Dermis blood vessel endothelial cell (primary cell): ENCODE results near the gene IGSF3. TPM values are rescaled to one million over a fixed set of nuclear protein-coding genes. Genes with fewer than 3 reads are reported as not detected.

Source experiments
- DNase-seq: peaks from one replicate; pipeline ENCODE4 v3.0.0; 2010
- total RNA-seq: library from RNA; depleted of rRNA; stranded (reverse); fragments of >200 nt; gene quantifications from 2 replicates; pipeline ENCODE4 v1.2.3, GENCODE V29; 2014

IGSF3 gene
- total RNA-seq, 1 donor from 2014 or later, result 29.4 TPM

DNA sequence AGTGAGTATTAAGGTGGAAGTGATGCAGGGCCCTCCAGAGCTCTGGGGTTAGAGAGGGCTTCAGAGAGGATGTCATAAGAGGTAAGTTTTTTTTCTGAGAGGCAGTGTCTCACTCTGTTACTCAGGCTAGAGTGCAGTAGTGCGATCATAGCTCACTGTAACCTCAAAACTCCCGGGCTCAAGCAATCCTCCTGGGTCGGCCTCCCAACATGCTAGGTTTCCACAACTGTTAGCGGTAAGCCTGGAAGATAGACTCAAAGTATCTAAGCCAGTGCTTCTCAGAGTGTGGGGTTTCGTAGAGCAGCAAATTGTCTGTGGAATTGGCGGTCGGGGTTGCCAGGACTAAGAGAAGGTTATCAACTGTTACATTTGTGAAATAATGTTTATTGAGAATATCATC, 18.6 kb upstream of the IGSF3 start:
- no peak for DNase-seq

GRCh38 chr1:116684575-116684974, 17.0 kb upstream of the IGSF3 start:
- DNase-seq, result no peak

- no peak for DNase-seq
Measured at GRCh38 chr1:116682641-116683221, 15.2 kb upstream of the IGSF3 start.

- DNase-seq, result no peak
Measured at GRCh38 chr1:116681343-116681899, 13.9 kb upstream of the IGSF3 start.

GRCh38 chr1:116680752-116681151, 13.2 kb upstream of the IGSF3 start:
- no peak for DNase-seq

DNA sequence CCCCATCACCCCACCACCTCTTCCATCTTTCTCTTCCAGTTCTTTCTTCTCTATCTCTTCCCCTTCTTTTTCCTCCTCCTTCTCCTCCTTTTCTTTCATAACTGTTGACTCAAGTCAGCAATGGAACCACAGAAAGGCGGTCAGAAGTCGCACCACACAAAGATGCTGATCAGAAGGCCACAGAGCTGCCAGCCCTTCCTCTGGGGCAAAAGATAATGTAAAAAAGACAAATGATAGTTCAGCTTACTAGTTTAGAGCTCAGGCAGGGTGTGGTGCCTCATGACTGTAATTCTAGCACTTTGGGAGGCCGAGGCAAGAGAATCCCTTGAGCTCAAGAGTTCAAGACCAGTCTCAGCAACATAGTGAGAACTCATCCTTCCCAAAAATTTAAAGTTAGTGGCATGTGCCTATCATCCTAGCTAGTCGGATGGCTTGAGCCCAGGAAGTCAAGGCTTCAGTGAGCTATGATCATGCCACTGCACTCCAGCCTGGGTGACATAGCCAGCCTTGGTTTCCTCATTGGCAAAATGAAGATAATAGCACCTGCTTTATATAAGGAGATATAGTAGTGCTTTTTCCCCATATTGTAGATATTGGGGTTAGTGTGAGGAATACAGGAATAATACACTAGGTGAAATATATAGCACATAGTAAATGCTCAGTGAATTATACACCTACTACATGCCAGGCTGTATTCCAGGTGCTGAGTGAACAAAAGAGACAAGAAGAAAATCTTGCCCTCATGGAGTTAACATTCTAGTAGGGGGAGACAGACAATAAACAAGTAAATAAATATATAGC, 12.5 kb upstream of the IGSF3 start:
- no peak for DNase-seq

DNA sequence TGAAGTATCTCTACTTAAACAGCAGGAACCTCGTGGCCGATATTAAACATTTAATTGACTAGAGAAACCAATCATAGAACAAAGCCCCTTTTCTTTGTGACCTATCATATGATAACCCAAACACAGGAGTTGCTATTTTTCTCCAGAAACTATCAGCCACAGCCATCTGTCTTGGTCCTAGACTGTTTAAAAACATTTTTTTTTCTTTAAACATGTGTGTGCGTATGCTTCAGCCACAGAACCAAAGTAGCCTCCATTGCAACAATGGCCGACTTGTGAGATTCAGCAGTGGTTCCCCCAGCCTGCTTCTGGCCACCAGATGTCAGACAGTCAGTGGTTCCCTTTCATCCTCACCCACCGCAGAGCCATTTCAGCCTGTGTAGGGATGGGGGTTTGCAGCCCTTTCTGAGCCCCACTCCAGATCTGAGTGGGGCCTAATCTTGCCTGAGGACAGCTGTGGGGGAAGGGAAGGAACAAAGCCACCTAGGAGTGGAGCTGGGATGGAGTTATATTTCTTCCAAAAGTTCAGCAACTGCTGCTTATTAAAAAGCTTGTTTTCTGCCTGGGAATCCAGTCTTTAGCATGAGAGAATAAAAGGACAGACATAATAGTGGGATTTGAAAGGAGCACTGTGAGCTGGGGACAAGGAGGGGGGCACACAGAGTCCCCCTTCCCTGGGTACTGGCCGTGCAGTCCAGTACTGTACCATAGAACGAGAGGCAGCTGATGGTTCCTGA, 11.7 kb upstream of the IGSF3 start:
- no peak for DNase-seq

DNA sequence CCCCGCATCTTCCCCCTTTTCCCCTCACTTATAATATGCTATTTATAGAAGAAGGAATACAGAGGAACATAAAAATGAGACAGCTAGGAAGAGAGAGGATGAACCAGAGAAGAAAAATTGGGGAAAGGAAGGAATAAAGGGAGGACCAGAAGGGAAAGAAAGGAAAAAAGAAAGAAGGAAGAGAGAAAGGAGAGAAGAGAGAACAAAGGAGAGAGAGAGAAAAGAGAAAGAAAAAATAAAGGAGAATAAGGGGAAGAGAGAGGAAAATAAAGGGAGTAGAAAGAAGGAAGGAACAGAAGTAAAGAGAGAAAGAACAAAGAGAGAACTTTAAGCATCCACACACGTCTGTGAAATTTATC, 11.2 kb upstream of the IGSF3 start:
- no peak for DNase-seq

DNA sequence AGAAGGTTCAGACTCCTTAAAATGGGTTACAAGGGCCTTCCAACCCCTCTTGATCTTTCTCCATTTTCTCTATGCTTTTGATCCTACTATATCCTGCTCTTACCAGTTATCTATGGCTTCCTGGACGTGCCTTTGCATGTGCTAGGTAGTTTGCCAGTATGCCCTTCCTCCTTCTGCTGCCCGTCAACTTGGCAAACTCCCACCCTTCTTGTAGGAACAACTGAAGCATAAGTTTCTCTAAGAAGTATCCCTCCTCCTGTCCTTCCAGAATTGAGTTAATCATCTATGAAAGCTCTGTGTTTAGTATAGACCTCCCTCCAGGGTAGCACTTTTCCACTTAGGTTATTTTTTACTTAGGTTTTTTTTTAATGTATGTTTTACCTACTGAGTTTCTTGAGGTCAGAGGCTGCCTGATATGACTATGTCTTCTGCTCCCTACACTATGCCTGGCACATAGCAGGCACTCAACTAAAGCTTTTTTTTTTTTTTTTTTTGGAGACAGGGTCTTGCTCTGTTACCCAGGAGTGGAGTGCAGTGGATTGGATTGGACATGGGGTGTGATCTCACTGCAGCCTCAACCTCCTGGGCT, 10.0 kb upstream of the IGSF3 start:
- DNase-seq, result no peak

- no peak for DNase-seq
Measured at GRCh38 chr1:116676291-116676690, 8.8 kb upstream of the IGSF3 start.

DNA sequence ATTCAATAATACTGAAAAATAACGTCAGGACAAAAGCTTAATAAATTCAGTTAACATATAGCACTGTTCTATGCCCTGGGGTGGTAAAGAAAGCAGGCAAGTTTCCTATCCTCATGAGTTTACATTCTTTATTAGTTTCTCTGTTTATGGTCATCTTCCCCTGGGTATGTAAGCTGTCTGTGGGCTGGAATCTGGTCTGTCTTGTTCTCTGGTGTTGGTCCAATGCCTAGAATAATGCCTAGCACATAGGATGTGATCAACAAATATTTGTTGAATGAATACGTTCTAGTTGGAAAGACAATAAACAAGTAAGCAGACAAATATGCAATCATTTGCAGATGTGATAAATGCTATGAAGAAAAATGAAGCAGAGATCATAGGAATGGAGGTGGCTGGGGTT, 7.2 kb upstream of the IGSF3 start:
- DNase-seq, result no peak

- DNase-seq, result no peak
Measured at GRCh38 chr1:116674011-116674531, 6.5 kb upstream of the IGSF3 start.

DNA sequence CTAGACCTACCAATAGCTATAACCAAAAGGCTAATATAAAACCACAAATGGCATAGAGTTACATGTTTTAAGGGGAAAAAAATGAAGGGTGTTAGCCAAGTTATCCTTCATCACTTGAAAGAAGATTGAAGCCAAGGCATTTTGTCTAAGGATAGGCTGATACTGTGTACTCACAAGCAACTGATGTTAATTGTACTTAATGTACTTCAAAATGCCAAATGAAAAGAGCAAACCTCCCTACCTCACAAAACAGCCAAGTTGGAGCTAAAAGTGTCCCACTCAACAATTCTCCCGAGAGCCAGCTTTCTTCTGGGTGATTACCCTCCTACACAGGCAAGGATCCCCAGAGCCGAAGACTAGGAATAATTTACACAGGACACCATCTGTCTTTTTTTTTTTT, 4.4 kb upstream of the IGSF3 start:
- DNase-seq, result no peak

DNA sequence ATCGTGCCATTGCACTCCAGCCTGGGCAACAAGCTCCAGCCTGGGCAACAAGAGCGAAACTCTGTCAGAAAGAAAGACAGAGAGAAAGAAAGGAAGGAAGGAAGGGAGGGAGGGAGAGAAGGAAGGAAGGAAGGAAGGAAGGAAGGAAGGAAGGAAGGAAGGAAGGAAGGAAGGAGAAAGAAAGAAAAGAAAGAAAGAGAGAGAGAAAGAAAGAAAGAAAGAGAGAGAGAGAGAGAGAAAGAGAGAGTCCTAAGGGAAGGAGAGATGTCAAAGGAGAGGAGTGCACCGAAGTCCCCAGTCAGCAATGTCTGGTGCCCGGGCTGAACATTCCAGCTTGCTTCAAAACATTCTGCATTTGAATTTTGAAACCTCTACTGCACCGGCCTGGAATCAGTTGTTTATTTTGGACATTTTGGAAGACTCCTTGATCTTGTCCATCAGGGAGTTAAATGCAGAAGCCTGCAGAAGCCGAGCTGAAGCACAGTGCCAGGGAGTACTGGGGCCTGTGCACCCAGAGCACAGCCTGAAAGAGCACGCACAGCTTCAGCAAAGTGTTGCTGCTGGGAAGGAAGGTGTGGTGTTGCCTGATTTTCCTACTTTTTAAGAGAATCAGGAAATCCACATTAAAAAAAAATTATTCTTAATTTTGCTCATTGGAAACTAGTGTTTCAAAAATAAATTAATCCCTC, 3.7 kb upstream of the IGSF3 start:
- no peak for DNase-seq

GRCh38 chr1:116668277-116668676, 744 bp upstream of the IGSF3 start:
- DNase-seq, result no peak

DNA sequence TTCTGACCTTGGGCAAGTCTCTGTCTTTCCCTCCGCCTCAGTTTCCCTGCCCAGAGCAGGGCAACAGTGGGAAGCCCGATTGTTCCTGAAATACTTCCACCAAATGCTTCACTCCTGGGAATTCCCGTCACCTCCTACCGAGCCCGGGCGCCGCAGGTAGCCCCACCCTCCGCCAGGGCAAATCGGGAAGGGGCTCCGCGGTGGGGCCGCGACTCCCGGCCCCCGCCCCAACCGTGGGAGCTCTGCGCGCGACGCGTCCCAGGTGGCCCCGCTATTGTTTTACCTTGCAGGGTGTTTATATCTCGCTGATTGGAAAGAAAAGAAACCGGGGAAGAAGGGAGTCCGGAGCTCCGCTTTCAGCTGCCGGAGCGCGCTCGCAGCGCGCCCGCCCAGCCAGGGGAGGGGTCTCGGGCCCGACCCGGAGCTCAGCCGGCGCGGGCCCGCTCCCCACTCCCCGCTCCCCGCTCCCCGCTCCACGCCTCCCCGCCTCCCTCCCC, 407 bp downstream of the IGSF3 start:
- peak; percentile 8 for DNase-seq

GRCh38 chr1:116666187-116667077, 1.1 kb downstream of the IGSF3 start:
- no peak for DNase-seq

DNA sequence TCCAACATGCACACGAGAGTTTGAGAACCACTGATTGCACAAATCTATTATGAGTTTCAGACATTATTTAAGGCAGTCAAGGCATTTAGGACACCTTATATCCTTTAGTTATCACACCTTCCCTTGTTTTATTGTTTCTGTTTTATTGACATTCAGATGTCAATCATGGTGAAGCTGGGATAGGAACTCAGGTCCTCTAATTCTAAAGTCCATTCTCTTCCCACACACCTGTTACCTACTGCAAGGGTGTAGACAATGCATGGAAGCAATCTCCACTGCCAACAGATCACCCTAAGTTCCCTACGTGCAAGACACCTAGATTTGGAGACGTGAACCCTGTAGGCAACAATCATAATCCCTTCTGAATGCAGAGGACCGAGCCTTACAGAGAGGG, 2.6 kb downstream of the IGSF3 start:
- DNase-seq, result no peak

- DNase-seq, result no peak
Measured at GRCh38 chr1:116664366-116664977, 3.1 kb downstream of the IGSF3 start.

GRCh38 chr1:116663821-116664220, 3.7 kb downstream of the IGSF3 start:
- no peak for DNase-seq

- DNase-seq, result no peak
Measured at GRCh38 chr1:116661633-116662032, 5.9 kb downstream of the IGSF3 start.
